ENCODE data around the gene RNF222. TPM values are rescaled to one million over a fixed set of nuclear protein-coding genes. Genes with fewer than 3 reads are reported as not detected.

The RNF222 gene
- total RNA-seq, 1 experiment from 2014 or later = 0.09 TPM

GRCh38 chr17:8357910-8358309 is 39.7 kb downstream of the RNF222 start:
- Histone ChIP-seq H2BK5ac (ENCODE audit: insufficient read length, low read length) (no peak overlapping the region), H3T11ph (ENCODE audit: low read length) (no peak overlapping the region), H3K18ac (ENCODE audit: insufficient read length, low read depth, low read length) (no peak overlapping the region), H3K56ac (ENCODE audit: insufficient read length, low read depth, low read length) (no peak overlapping the region), H3K79me2 (ENCODE audit: insufficient read depth, low read length) (no peaks in the 10 kb centered on the region), H3K4me1 (ENCODE audit: insufficient read depth, low read length) (peaks cover 16% of the 10 kb centered on the region; the same call in 1 of the 2 replicates), H4K8ac (replicated peaks; ENCODE audit: insufficient read length, low read depth, low read length) (no peak overlapping the region), H3K9me3 (ENCODE audit: control insufficient read depth, low read depth, low read length) (no peaks in the 10 kb centered on the region), H2BK20ac (ENCODE audit: low read depth, low read length, poor library complexity, severe bottlenecking) (no peak overlapping the region), H4K5ac (ENCODE audit: insufficient read length, low read depth, low read length) (no peak overlapping the region), H2AK5ac (ENCODE audit: insufficient read length, low read length) (no peak overlapping the region), H3K79me1 (ENCODE audit: insufficient read depth, low read depth, low read length, poor library complexity, severe bottlenecking) (no peaks in the 10 kb centered on the region), H3K4me2 (ENCODE audit: insufficient read depth, insufficient read length, low read length) (no peak overlapping the region), H2BK12ac (ENCODE audit: insufficient read length, low read depth, low read length) (no peak overlapping the region), H2BK120ac (ENCODE audit: low read depth, low read length, poor library complexity, severe bottlenecking) (no peak overlapping the region), H3K27ac (ENCODE audit: insufficient read length, low read depth, low read length) (no peak overlapping the region), H4K20me1 (ENCODE audit: control insufficient read depth, insufficient read depth, insufficient read length) (no peaks in the 10 kb centered on the region), H3K23ac (ENCODE audit: insufficient read length, low read depth, low read length) (no peak overlapping the region), H2BK15ac (ENCODE audit: low read depth, low read length) (no peak overlapping the region), H3K9ac (ENCODE audit: extremely low read depth, insufficient read length, low read length) (no peak overlapping the region), H4K91ac (ENCODE audit: insufficient read length, low read depth, low read length) (no peak overlapping the region), H3K27me3 (ENCODE audit: insufficient read depth, low read length) (no peaks in the 10 kb centered on the region), H3K23me2 (ENCODE audit: insufficient read length, low read depth, low read length, poor library complexity, severe bottlenecking) (no peaks in the 10 kb centered on the region), H2AFZ (ENCODE audit: low read length) (no peak overlapping the region), H3K14ac (ENCODE audit: insufficient read depth, low read length) (no peak overlapping the region), H3K4ac (ENCODE audit: low read depth, low read length) (no peak overlapping the region)
- DNase-seq = no peak
- Mint-ChIP-seq H3K9me3 (peaks cover 0 to 3% of the 10 kb centered on the region in 2 experiments; a peak in 1 of 5 replicates), H3K4me3 (no peak overlapping the region), H3K36me3 (ENCODE audit: insufficient read depth in 1 of 3, low read depth in 3 of 3) (no peaks in the 10 kb centered on the region; a peak in 1 of 7 replicates), H3K27me3 (ENCODE audit: low read depth) (no peaks in the 10 kb centered on the region), H3K27ac (no peak overlapping the region), H3K4me1 (peaks cover 24% of the 10 kb centered on the region in 2 experiments)
- TF ChIP-seq CTCF (conservative IDR thresholded peaks at IDR 0.05) = no peak
- WGBS (ENCODE audit: extremely low coverage, insufficient read length, low lambda C conversion rate) = no CpG with 5 or more reads among the region's 3 CpGs

Measured in H9 (cell line).